CD4-positive, alpha-beta T cell treated with Interleukin-4 for 4 hours (primary cell): ENCODE data around the gene OR5H15.
"Not testable (repeated sequence)": the region's sequence is repeated elsewhere in the genome, so short reads cannot be mapped to it uniquely, and the experiment has no call there.

Experiments
- DNase-seq: peaks from one replicate; pipeline ENCODE4 v3.0.0-alpha.2; 2020

Gene OR5H15

DNA sequence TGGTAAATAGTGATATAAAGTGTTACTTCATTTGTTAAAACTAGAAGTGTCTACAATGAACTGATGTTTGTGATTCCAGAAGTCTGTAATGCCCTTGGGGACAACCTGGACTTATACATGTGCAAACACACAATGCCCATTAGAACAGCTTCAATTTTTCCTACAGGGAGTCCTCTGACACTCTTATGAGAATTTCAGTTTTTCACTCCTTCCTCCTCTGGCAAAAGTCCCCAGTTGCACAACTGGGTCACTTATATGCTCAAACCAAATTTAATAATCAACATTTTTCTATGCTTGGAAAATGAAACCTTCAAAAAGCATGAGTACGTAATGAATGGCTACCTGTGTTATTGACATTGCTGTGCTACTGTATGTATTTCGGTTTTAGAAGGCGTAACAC is at the start of gene OR5H15:
OR5H15 (plus strand) TSS at position 301 of the 400 bp plus-strand sequence. CDS start 2,004 bp downstream, outside the sequence.
- DNase-seq: no peak

DNA sequence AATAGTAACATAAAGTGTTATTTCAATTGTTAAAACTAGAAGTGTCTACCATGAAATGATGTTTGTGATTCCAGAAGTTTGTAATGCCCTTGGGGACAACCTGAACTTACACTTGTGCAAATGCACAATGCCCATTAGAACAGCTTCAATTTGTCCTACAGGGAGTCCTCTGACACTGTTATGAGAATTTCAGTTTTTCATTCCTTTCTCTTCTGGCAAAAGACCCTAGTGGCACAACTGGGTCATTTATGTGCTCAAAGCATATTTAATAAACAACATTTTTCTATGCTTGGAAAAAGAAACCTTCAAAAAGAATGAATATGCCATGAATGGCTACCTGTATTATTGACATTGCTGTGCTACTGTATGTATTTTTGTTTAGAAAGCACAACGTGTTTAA is 36.1 kb upstream of the OR5H15 start, which contains the start of gene OR5H1:
OR5H1 (plus strand) TSS at position 301 of the 400 bp plus-strand sequence. CDS start 1,977 bp downstream, outside the sequence.
- no peak for DNase-seq

DNA sequence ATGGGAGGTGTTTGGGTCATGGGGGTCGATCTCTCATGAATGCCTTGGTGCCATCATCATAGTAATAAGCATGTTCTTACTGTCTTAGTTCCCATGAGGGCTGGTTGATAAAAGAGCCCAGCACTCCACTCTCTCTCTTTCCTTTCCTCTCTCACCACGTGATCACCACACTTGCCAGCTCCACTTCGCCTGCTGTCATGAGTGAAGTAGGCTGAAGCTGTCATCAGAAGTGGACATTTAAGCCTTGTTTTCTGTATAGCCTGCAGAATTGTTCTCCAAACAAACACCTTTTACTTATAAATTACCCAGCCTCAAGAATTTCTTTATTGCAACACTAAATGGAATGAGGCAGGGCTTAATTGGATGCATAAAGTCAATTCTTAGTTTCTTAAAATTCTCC is 29.9 kb upstream of the OR5H15 start:
- no peak for DNase-seq

DNA sequence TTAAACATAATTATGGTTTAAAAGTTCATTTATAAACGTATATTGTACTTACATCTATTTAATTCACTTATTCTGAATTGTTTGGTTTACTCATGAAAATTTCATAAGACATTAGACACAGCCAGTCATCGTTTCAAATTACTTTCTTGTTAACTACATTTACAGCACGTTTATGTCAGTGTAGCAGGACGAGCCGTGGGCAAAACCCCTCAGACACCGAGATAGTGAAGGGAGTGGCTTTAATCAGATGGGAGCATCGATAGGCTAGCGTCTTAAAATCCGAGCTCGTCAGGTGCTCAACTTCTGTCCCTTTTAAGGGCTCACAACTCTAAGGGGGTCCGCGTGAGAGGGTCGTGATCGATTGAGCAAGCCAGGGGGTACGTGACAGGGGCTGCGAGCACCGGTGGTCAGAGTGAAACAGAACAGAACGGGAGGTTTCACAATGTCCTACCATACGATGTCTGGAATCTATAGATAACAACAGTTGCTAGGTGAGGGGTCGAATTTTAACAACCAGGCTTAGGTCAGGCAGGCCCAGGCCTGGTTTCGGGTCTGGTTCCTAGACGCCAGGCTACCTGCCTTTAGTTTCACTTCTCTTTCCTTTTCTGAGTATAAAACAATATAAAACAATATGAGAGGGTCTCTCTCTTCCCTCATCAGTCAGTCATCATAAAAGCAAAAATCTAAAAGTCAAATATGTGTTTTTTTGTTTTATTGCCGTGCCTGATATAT is 28.5 kb upstream of the OR5H15 start:
- not testable (repeated sequence) for DNase-seq

DNA sequence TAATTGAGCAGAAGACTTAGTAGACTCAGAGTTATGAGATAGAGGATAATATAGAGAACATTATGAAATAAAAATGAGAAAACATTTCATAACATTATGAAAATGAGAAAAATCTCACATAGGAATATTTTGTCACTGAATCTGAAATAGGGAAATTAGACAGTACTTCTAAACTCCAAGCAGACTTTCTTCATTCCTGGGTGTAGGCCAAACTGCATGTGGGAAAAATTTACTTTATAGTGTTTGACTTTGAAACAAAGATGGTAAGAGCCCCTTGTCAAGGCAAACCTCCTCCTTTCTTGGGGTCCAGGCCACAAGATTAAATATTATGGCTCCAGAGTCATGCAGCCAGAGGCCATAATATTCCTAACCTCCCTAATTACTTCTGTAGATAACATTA is 26.0 kb upstream of the OR5H15 start:
- DNase-seq: no peak

DNA sequence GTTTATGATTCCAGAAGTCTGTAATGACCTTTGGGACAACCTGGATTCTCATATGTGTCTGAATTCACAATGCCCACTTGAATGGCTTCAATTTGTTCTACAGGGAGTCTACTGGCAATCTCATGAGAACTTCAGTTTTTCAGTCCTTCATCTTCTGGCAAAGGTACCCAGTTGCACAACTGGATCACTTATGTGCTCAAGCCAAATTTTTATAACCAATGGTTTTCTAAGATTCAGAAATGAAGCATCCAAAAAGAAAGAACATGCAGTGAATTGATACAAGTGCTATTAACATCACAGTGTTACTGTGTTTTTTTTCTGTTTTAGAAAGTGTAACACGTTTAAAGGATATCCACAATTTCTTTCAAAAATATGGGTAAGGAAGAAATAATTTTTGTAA is 19.3 kb upstream of the OR5H15 start, which contains the start of gene OR5H14:
OR5H14 (plus strand) TSS at position 301 of the 400 bp plus-strand sequence. CDS start 1,907 bp downstream, outside the sequence.
- no peak for DNase-seq

DNA sequence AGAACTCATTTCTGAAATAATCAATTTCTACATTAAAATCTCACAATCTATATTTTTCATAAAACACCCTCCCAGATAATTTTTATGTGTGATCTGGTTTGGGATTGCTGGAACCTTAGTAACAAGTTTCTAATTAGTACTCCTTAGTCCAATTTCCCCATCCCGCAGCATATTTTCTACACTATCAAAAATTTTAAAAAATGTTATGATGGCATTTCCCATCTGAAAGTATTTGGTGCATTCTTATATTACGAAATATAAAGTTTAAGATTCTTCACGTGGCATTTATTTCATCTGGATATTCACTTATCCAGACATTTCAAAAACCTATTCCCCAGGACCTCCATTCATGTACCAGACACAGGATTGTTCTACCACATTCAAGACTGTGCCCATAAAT is 17.7 kb upstream of the OR5H15 start:
- no peak for DNase-seq

DNA sequence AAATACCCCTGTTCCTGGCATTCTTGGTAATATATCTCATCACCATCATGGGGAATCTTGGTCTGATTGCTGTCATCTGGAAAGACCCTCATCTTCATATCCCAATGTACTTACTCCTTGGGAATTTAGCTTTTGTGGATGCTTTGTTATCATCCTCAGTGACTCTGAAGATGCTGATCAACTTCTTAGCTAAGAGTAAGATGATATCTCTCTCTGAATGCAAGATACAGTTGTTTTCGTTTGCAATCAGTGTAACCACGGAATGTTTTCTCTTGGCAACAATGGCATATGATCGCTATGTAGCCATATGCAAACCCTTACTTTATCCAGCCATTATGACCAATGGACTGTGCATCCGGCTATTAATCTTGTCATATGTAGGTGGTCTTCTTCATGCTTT is 17.0 kb upstream of the OR5H15 start:
- not testable (repeated sequence) for DNase-seq

DNA sequence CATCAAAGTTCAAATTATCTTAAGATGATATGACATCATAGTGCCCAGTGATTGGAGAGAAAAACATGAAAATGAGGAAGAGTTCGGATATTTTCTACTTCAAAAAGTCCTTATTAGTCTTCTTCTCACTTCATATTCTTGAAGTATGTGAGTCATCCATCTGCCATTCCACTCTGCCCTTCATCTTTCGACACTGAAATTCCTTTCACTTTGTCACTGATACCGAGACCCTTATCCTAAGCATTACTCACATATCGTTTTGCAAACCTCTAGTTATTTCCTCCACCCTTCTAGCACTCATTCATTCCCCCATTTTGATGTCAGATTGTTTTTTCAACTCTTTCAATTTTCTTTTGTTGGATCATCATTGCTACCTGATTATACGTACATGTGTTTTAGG is 15.3 kb upstream of the OR5H15 start:
- DNase-seq: no peak

DNA sequence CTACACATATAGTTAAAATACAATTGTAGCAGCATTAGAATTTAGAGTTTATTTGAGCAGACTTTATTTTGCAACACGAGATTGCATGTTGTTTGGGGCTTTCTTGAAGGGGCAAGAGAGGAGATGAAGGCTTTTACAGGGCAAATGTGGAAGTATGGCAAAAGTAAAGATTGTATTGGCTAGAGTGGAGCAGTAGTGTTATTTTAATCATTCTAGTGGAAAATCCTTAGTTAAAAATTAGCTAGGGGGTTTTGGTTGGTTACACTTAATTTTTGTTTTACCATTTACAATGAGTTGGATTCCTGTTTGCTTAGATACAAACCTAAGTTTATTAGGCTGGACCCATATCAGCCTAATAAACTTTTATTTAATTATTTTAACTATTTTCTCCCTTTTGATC is 4.6 kb downstream of the OR5H15 start:
- DNase-seq: no peak

DNA sequence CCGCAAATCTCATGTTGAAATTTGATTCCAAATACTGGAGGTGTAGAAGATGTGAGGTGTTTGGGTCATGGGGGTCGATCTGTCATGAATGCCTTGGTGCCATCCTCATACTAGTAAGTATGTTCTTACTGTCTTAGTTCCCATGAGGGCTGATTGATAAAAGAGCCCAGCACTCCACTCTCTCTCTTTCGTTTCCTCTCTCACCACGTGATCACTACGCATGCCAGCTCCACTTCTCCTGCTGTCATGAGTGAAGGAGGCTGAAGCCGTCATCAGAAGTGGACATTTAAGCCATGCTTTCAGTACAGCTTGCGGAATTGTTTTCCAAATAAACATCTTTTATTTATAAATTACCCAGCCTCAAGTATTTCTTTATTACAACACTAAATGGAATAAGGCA is 6.1 kb downstream of the OR5H15 start:
- no peak for DNase-seq

DNA sequence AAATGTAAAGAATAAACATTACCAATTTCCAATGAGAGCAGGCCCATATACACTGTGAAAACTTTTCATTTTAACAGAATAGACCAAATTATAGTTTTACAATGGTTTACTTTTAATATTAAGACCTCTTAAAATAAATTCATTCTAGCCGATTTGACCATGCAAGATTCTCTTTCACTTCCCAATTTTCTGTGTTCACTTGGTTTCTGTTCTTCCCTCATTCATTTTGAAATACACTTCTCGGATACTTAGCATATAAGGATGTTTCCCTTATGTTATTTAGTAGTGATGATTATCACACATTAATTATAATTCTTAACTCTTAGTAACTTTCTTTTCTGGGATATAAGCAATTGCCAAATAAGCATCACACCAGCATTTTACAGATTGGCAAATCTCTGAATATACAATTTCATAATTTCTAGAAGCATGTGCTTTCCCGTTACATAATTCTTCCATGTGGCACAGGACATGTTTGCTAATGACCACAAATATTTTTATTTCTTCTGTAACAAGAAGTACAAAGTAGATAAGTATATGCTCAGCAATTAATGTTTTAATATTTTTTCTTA is 13.9 kb downstream of the OR5H15 start:
- DNase-seq: no peak

DNA sequence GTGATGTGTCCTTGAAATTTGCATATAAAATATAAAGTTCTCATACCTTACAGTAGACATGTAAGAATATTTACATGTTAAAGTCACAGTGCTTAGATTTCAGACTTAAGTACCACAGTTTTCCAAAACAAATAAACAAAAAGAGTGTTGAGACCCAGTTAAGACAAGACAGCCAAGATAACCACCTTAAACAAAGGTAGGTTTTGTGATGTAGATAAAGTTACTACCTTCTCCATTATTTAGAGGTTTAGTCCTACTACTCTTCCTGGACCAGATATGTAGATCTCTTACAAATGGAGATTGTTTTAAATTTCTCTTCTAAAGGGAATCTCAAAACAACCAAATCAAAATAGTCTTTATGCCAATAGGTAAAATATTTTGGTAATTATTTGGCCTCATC is 15.7 kb downstream of the OR5H15 start:
- DNase-seq: no peak

DNA sequence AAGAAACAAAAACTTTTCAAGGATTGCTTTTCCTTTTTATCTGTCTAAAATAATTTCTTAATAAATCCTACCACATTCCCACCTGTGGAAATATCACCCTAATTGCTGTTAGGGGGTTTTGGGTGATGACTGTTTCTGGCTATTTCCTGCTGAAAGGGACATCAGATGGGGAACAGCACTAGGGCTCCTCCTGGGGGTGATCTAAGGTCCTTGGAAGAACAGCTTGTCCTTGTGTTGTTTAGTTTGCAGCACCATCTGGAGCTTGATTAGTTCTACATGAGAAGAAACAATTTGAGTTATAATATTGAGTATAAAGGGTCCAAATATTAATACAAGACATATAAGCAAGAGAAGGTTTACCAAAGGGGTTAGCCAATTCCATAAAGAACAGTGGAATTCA is 18.7 kb downstream of the OR5H15 start:
- no peak for DNase-seq

DNA sequence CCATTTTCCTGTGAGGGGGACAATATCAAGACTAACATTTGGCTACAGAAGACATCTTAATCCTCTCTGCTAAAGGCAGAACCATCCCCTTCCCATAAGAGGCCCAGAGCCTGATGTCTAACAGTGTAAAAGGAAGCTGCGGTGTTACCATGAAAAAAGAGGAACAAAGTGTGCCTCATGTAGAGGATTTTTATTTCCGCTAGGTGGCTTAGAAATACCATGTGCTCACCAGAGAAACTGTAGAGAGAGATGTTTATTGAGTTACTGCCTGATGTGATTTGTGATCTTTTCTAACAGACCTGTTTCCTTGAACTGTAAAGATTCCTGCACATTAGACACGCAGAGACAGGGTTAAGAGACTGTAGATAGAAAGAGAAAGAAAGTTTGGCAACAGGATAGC is 22.0 kb downstream of the OR5H15 start:
- DNase-seq: peak; percentile 22

DNA sequence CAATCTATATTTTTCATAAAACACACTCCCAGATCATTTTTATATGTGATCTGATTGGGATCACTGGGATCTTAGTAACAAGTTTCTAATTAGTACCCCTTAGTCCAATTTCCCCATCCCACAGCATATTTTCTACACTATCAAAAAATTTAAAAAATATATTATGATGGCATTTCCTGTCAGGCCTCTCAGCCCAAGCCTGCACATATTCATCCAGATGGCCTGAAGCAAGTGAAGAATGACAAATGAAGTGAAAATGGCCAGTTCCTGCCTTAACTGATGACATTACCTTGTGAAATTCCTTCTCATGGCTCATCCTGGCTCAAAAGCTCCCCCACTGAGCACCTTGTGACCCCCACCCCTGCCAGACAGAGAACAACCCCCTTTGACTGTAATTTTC is 24.4 kb downstream of the OR5H15 start:
- not testable (repeated sequence) for DNase-seq

DNA sequence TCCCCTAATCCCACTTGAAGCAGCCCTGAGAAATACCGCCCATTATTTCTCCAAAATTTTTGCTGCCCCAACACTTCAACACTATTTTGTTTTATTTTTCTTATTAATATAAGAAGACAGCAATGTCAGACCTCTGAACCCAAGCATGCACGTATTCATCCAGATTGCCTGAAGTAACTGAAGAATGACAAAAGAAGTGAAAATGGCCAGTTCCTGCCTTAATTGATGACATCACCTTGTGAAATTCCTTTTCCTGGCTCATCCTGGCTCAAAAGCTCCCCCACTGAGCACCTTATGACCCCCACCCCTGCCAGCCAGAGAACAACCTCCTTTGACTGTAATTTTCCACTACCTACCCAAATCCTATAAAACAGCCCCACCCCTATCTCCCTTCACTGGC is 29.8 kb downstream of the OR5H15 start:
- DNase-seq: not testable (repeated sequence)

DNA sequence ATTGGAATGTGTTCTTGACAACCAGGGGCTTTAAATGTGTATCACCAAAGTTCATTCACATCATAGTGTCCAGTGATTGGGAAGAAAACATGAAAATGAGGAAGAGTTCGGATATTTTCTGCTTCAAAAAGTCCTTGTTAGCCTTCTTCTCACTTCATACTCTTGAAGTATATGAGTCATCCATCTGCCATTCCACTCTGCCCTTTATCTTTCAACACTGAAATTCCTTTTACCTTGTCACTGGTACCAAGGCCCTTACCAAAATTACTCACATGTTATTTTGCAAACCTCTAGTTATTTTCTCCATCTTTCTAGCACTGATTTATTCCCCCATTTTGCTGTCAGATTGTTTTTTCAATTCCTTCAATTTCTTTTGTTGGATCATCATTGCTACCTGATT is 32.5 kb downstream of the OR5H15 start:
- DNase-seq: no peak

DNA sequence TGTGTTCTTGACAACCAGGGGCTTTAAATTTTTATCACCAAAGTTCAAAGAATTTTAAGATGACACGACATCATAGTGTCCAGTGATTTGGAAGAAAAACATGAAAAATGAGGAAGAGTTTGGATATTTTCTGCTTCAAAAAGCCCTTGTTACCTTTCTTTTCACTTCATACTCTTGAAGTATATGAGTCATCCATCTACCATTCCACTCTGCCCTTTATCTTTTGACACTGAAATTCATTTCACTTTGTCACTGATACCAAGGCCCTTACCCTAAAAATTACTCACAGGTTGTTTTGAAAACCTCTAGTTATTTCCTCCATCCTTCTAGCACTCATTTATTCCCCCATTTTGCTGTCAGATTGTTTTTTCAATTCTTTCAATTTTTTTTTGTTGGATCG is 42.7 kb downstream of the OR5H15 start:
- no peak for DNase-seq

DNA sequence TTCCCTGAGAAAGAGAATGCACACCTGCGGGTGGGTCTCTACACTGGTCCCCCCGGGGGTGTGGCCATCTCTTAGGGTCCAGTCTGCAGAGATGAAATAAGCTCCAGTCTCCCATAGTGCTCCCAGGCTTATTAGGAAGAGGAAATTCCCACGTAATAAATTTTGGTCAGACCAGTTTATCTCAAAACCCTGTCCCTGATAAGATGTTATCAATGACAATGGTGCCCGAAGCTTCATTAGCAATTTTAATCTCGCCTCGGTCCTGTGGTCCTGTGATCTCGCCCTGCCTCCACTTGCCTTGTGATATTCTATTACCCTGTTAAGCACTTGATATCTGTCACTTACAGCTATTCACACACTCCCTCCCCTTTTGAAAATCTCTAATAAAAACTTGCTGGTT is 46.8 kb downstream of the OR5H15 start:
- DNase-seq: no peak

DNA sequence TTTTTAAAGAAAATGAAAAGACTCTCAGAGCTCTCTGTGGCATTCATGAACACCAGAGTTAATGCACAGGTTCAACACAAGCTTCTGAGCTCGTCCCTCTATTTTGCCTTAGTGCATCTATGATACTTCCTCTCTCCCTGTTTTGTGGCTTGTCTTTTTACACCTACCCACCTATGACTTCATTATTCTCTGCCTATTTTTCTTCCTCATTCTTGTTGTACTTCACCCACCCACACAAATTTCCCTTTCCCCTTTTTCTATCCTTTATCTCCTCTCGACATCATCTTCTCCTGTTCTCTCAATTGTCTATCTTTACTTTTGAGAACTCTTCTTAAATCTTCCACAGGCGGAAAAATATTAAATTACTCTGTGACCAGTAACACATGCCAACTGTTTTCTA is 48.6 kb downstream of the OR5H15 start:
- DNase-seq: no peak
